IPS-NIHi7 (cell line): ENCODE data around the gene TLX2.

Source experiments
- DNase-seq: peaks from one replicate; pipeline ENCODE4 v3.0.0; 2012; ENCODE audit warnings: mixed read lengths; ENCODE audit errors: extremely low spot score

The TLX2 gene

GRCh38 chr2:74531666-74532065, 17.4 kb downstream of the TLX2 start:
- DNase-seq = no peak

GRCh38 chr2:74532222-74532621, 18.0 kb downstream of the TLX2 start:
- DNase-seq = no peak

- no peak for DNase-seq
Measured at GRCh38 chr2:74533464-74533863, 19.2 kb downstream of the TLX2 start.

GRCh38 chr2:74534411-74534810, 20.2 kb downstream of the TLX2 start:
- no peak for DNase-seq

- no peak for DNase-seq
Measured at GRCh38 chr2:74535440-74535965, 21.3 kb downstream of the TLX2 start.

- no peak for DNase-seq
Measured at GRCh38 chr2:74536166-74536950, 22.1 kb downstream of the TLX2 start.

- DNase-seq = no peak
Measured at GRCh38 chr2:74537140-74537539, 22.9 kb downstream of the TLX2 start.

- no peak for DNase-seq
Measured at GRCh38 chr2:74538881-74539339, 24.7 kb downstream of the TLX2 start.

- no peak for DNase-seq
Measured at GRCh38 chr2:74540291-74540690, 26.0 kb downstream of the TLX2 start.

GRCh38 chr2:74542978-74543377, 28.7 kb downstream of the TLX2 start:
- DNase-seq = no peak

- DNase-seq = no peak
Measured at GRCh38 chr2:74544634-74545033, 30.4 kb downstream of the TLX2 start.

GRCh38 chr2:74546004-74546403, 31.8 kb downstream of the TLX2 start:
- DNase-seq = no peak

- DNase-seq = peak; percentile 44
Measured at GRCh38 chr2:74548285-74548899, 34.1 kb downstream of the TLX2 start.

GRCh38 chr2:74548900-74549826, 34.9 kb downstream of the TLX2 start:
- peak; percentile 78 for DNase-seq

GRCh38 chr2:74550231-74550630, 36.0 kb downstream of the TLX2 start:
- DNase-seq = no peak

GRCh38 chr2:74551530-74551929, 37.3 kb downstream of the TLX2 start:
- DNase-seq = no peak

- DNase-seq = no peak
Measured at GRCh38 chr2:74551942-74552913, 38.0 kb downstream of the TLX2 start.

GRCh38 chr2:74552914-74553811, 38.9 kb downstream of the TLX2 start:
- DNase-seq = peak; percentile 32

GRCh38 chr2:74553892-74554819, 39.9 kb downstream of the TLX2 start, which contains the start of the genes DOK1 and LOXL3:
TSS of gene DOK1 (plus strand) at chr2:74554720. CDS start at chr2:74554755, 35 bp downstream.
TSS of gene LOXL3 (minus strand) at chr2:74553942. CDS start at chr2:74552634, 1,308 bp downstream.
- peak; percentile 92 for DNase-seq
